ENCODE results near the gene ZAP70.

The ZAP70 gene

DNA sequence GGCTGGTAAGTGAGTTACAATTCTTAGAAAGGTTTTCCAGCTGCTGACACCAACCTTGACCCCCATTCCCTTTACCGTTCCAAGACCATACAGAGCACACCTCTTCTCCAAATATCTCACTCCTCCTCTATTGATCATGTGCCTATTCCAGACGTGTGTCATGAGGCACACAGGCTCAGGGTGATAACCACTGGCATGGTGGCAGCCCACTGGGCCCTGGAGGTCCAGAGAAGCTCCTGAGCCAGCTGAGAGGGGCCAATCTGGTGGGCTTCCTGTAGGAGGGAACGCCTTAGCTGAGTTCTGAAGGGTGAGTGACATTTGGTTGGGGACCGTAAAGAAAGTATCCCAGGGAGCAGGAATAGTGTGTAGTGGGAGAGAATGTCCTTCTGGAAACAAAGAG, 28.3 kb downstream of the ZAP70 start:
- no peak overlapping the region for H3K9ac ChIP-seq (ENCODE audit: low read length)
- TF ChIP-seq, protein P1, sequence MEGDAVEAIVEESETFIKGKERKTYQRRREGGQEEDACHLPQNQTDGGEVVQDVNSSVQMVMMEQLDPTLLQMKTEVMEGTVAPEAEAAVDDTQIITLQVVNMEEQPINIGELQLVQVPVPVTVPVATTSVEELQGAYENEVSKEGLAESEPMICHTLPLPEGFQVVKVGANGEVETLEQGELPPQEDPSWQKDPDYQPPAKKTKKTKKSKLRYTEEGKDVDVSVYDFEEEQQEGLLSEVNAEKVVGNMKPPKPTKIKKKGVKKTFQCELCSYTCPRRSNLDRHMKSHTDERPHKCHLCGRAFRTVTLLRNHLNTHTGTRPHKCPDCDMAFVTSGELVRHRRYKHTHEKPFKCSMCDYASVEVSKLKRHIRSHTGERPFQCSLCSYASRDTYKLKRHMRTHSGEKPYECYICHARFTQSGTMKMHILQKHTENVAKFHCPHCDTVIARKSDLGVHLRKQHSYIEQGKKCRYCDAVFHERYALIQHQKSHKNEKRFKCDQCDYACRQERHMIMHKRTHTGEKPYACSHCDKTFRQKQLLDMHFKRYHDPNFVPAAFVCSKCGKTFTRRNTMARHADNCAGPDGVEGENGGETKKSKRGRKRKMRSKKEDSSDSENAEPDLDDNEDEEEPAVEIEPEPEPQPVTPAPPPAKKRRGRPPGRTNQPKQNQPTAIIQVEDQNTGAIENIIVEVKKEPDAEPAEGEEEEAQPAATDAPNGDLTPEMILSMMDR (IDR thresholded peaks at IDR 0.05; ENCODE audit: insufficient read depth, low read length, poor library complexity, severe bottlenecking): no peak
- no peak for TF ChIP-seq EZH2phosphoT487 (conservative IDR thresholded peaks at IDR 0.05; ENCODE audit: low read length)
- no peaks in the 10 kb centered on the region for H3F3A ChIP-seq (ENCODE audit: insufficient read depth)
- H3K4me2 ChIP-seq (ENCODE audit: low read depth, low read length, poor library complexity, severe bottlenecking): no peak overlapping the region
- no peaks in the 10 kb centered on the region for H3K9me3 ChIP-seq (ENCODE audit: insufficient read depth, low read length)
- no peaks in the 10 kb centered on the region for H4K20me1 ChIP-seq (ENCODE audit: low read depth, low read length)
- no peak overlapping the region for H3K27ac ChIP-seq (ENCODE audit: low read depth, low read length)
- no peaks in the 10 kb centered on the region for H3K9me2 ChIP-seq (replicated peaks; ENCODE audit: insufficient read depth, low read length)
- H3K36me3 ChIP-seq (ENCODE audit: low read length): no peaks in the 10 kb centered on the region
- H3K4me3 ChIP-seq (ENCODE audit: insufficient read depth, low read length, poor library complexity, severe bottlenecking): no peak overlapping the region
- no peak overlapping the region for H2AFZ ChIP-seq (ENCODE audit: low read depth, low read length, severe bottlenecking)
- H3K79me2 ChIP-seq (ENCODE audit: insufficient read depth, low read length): no peaks in the 10 kb centered on the region
- no peaks in the 10 kb centered on the region for H3K27me3 ChIP-seq (ENCODE audit: low read length)

DNA sequence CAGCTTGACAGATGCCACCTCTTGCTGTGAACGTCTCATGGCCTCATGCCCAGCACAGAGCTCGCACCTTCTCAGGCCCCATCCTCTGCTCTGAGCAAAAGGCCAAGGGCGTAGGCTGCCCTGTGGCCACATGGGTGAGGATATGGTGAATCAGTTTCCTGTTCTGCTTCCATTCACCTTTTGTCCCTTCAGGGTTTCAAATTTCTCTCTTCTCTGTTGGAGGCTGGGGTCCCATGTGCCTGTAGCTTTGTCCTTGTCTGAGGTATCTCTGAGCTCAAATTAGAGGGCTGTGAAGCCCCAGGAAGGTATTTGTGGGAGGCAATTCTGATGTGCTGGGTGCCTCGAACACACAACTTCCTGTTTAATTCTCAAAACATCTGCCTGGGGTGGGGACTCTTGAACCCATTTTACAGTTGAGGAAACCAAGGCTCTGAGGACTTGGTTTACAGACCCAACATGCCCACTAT, 29.0 kb downstream of the ZAP70 start:
- no peaks in the 10 kb centered on the region for H3K36me3 ChIP-seq (ENCODE audit: low read length)

DNA sequence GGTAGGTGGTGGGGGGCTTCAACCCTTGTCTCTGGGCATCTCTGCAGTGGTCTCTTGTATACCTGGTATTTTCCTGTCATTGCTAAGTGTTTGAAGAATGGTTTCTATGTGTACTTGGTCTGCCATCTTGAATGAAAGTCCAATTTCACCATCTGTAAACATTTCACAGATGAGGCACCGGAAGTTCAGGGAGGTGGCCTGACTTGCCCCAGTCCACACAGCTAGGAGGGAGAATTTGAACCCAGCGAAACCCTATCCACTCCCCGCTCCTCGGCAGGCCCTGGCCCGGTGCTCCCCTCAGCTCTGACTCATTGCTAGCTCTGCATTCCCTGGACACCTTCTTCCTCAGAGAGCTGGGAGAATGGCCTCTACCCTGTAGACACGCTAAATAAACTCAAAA, 30.5 kb downstream of the ZAP70 start:
- no peak overlapping the region for H3K4me3 ChIP-seq (ENCODE audit: insufficient read depth, low read length, poor library complexity, severe bottlenecking)
- H4K20me1 ChIP-seq (ENCODE audit: low read depth, low read length): no peaks in the 10 kb centered on the region
- H2AFZ ChIP-seq (ENCODE audit: low read depth, low read length, severe bottlenecking): no peak overlapping the region
- no peaks in the 10 kb centered on the region for H3K9me3 ChIP-seq (ENCODE audit: insufficient read depth, low read length)
- H3K27ac ChIP-seq (ENCODE audit: low read depth, low read length): no peak overlapping the region
- H3K9ac ChIP-seq (ENCODE audit: low read length): no peak overlapping the region
- H3K4me2 ChIP-seq (ENCODE audit: low read depth, low read length, poor library complexity, severe bottlenecking): no peak overlapping the region
- TF ChIP-seq EZH2phosphoT487 (conservative IDR thresholded peaks at IDR 0.05; ENCODE audit: low read length): no peak
- TF ChIP-seq, protein P1 (IDR thresholded peaks at IDR 0.05; ENCODE audit: insufficient read depth, low read length, poor library complexity, severe bottlenecking): no peak
- no peaks in the 10 kb centered on the region for H3F3A ChIP-seq (ENCODE audit: insufficient read depth)
- H3K36me3 ChIP-seq (ENCODE audit: low read length): no peaks in the 10 kb centered on the region
- H3K79me2 ChIP-seq (ENCODE audit: insufficient read depth, low read length): no peaks in the 10 kb centered on the region
- H3K9me2 ChIP-seq (replicated peaks; ENCODE audit: insufficient read depth, low read length): no peaks in the 10 kb centered on the region
- no peaks in the 10 kb centered on the region for H3K27me3 ChIP-seq (ENCODE audit: low read length)

More for the DNA sequence above, 29.0 kb downstream of the ZAP70 start:
- Histone ChIP-seq H3K79me2 (ENCODE audit: insufficient read depth, low read length) (no peaks in the 10 kb centered on the region), H3K27me3 (ENCODE audit: low read length) (no peaks in the 10 kb centered on the region), H3K9me2 (replicated peaks; ENCODE audit: insufficient read depth, low read length) (no peaks in the 10 kb centered on the region), H3K9ac (ENCODE audit: low read length) (no peak overlapping the region), H4K20me1 (ENCODE audit: low read depth, low read length) (no peaks in the 10 kb centered on the region), H3F3A (ENCODE audit: insufficient read depth) (no peaks in the 10 kb centered on the region), H3K27ac (ENCODE audit: low read depth, low read length) (no peak overlapping the region), H3K4me3 (ENCODE audit: insufficient read depth, low read length, poor library complexity, severe bottlenecking) (no peak overlapping the region), H2AFZ (ENCODE audit: low read depth, low read length, severe bottlenecking) (no peak overlapping the region), H3K9me3 (ENCODE audit: insufficient read depth, low read length) (no peaks in the 10 kb centered on the region), H3K4me2 (ENCODE audit: low read depth, low read length, poor library complexity, severe bottlenecking) (no peak overlapping the region)
- TF ChIP-seq, protein P1 (IDR thresholded peaks at IDR 0.05; ENCODE audit: insufficient read depth, low read length, poor library complexity, severe bottlenecking): no peak
- TF ChIP-seq EZH2phosphoT487 (conservative IDR thresholded peaks at IDR 0.05; ENCODE audit: low read length): no peak

All from SU-DHL-6 (cell line).